GM18868 (cell line): ENCODE data around the gene TXNRD1.
"Not testable (repeated sequence)": the region's sequence is repeated elsewhere in the genome, so short reads cannot be mapped to it uniquely, and the experiment has no call there.

Experiments used
- ATAC-seq: cut with Tn5 transposase; IDR thresholded peaks from one replicate; pipeline ENCODE4 v1.9.1; 2021; ENCODE audit warnings: mild to moderate bottlenecking, moderate library complexity; ENCODE audit not compliant: unreplicated experiment

The TXNRD1 gene

GRCh38 chr12:104394086-104394485, 178.5 kb downstream of the TXNRD1 start:
- not testable (repeated sequence) for ATAC-seq
